SK-N-SH treated with all-trans-retinoic acid at 6 μM for 48 hours (cell line): ENCODE measurements around the gene CEP128.

Experiments used
- CSDC2 ChIP-seq: fragments of 250-450 bp; sonication (Bioruptor Pico); IDR thresholded peaks from 2 replicates; pipeline ENCODE4 v1.5.0; 2020; ENCODE audit warnings: mild to moderate bottlenecking, moderate library complexity
- ISL1 ChIP-seq: fragments of 250-450 bp; sonication (Bioruptor Pico); IDR thresholded peaks from 2 replicates; pipeline ENCODE4 v2.1.2; 2022; ENCODE audit warnings: mild to moderate bottlenecking, moderate library complexity
- OSR1 ChIP-seq: fragments of 250-450 bp; sonication (Bioruptor Pico); IDR thresholded peaks from 2 replicates; pipeline ENCODE4 v1.8.0; 2022; ENCODE audit warnings: moderate library complexity, mild to moderate bottlenecking, inconsistent platforms
- RARB ChIP-seq: fragments of 250-450 bp; sonication (Bioruptor Pico); IDR thresholded peaks from 2 replicates; pipeline ENCODE4 v1.8.0; 2021; ENCODE audit warnings: mild to moderate bottlenecking, moderate library complexity
- SNAI2 ChIP-seq: fragments of 250-450 bp; sonication (Bioruptor Pico); IDR thresholded peaks from 2 replicates; pipeline ENCODE4 v1.5.0; 2020; ENCODE audit warnings: mild to moderate bottlenecking, moderate library complexity
- ZC3H10 ChIP-seq: fragments of 250-450 bp; sonication (Bioruptor Pico); IDR thresholded peaks from 2 replicates; pipeline ENCODE4 v1.5.1; 2021; ENCODE audit warnings: mild to moderate bottlenecking, moderate library complexity
- ZFP3 ChIP-seq: fragments of 250-450 bp; sonication (Bioruptor Pico); IDR thresholded peaks from 2 replicates; pipeline ENCODE4 v1.5.0; 2020; ENCODE audit warnings: mild to moderate bottlenecking, moderate library complexity
- ZFP30 ChIP-seq: fragments of 450-650 bp; formaldehyde crosslinking; IDR thresholded peaks from 2 replicates; pipeline ENCODE4 v1.5.0; 2022; ENCODE audit warnings: mild to moderate bottlenecking, moderate library complexity
- ZNF565 ChIP-seq: fragments of 450-650 bp; formaldehyde crosslinking; conservative IDR thresholded peaks from 2 replicates; pipeline ENCODE4 v1.5.0; 2020; ENCODE audit warnings: low read depth, mild to moderate bottlenecking, moderate library complexity
- ZNF70 ChIP-seq: fragments of 450-650 bp; formaldehyde crosslinking; IDR thresholded peaks from 2 replicates; pipeline ENCODE4 v1.5.0; 2020; ENCODE audit warnings: mild to moderate bottlenecking, moderate library complexity
- TF ChIP-seq, protein P1 (sequence below): fragments of 250-450 bp; sonication (Bioruptor Pico); IDR thresholded peaks from 2 replicates; pipeline ENCODE4 v1.8.0; 2020; ENCODE audit warnings: mild to moderate bottlenecking, moderate library complexity, borderline replicate concordance
- TF ChIP-seq, protein P2 (sequence below): fragments of 250-450 bp; sonication (Bioruptor Pico); IDR thresholded peaks from 2 replicates; pipeline ENCODE4 v1.8.0; 2021; ENCODE audit warnings: low read depth, mild to moderate bottlenecking, moderate library complexity, borderline replicate concordance
- TF ChIP-seq, protein P3 (sequence below): fragments of 250-450 bp; sonication (Bioruptor Pico); IDR thresholded peaks from 2 replicates; pipeline ENCODE4 v1.5.0; 2020; ENCODE audit warnings: mild to moderate bottlenecking, moderate library complexity

DNA sequence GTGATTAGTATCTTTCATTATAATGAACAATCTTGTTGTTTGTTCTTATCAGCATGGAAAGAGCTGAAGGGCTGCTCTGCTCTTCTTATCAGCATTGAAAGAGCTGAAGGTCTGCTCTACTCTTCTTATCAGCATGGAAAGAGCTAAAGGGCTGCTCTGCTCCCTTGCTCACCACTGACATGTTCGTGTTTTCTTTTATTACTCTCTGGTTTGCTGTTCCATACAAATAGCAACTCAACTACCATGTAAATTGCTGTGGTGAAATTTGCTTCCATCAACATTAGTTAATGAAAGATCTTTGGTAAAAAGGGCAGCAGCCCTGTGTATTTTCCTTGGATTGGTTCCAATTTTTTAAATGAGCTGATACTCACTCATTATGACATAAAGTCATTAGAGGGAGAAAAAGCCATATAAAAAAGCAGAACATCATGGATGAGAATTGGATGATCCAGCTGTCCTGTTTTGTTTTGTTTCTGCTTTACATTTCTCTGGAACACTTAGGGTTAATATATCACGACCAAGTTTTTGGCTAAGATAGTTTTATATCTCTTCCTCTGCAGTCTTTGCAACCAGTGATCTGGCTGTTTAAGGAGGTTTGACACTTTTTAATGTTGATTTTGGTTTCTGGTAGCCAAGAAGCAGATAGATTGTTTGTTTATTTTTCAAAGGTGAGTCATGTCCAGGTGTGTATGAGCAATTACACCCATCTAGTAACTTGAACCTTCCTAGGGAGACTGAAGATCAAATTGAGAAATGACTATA lies 356.6 kb downstream of the CEP128 start:
- TF ChIP-seq CSDC2 (CRISPR knock-in tag): no peak
- no peak for TF ChIP-seq ZFP3 (CRISPR knock-in tag)
- TF ChIP-seq OSR1 (CRISPR knock-in tag): no peak
- TF ChIP-seq RARB (CRISPR knock-in tag): no peak
- no peak for TF ChIP-seq ZNF70 (CRISPR knock-in tag)
- no peak for TF ChIP-seq ZFP30 (CRISPR knock-in tag)
- TF ChIP-seq ISL1: no peak
- TF ChIP-seq, protein P1, sequence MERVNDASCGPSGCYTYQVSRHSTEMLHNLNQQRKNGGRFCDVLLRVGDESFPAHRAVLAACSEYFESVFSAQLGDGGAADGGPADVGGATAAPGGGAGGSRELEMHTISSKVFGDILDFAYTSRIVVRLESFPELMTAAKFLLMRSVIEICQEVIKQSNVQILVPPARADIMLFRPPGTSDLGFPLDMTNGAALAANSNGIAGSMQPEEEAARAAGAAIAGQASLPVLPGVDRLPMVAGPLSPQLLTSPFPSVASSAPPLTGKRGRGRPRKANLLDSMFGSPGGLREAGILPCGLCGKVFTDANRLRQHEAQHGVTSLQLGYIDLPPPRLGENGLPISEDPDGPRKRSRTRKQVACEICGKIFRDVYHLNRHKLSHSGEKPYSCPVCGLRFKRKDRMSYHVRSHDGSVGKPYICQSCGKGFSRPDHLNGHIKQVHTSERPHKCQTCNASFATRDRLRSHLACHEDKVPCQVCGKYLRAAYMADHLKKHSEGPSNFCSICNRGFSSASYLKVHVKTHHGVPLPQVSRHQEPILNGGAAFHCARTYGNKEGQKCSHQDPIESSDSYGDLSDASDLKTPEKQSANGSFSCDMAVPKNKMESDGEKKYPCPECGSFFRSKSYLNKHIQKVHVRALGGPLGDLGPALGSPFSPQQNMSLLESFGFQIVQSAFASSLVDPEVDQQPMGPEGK (CRISPR knock-in tag): no peak
- TF ChIP-seq ZC3H10 (CRISPR knock-in tag): no peak
- TF ChIP-seq SNAI2 (CRISPR knock-in tag): no peak
- TF ChIP-seq, protein P2, sequence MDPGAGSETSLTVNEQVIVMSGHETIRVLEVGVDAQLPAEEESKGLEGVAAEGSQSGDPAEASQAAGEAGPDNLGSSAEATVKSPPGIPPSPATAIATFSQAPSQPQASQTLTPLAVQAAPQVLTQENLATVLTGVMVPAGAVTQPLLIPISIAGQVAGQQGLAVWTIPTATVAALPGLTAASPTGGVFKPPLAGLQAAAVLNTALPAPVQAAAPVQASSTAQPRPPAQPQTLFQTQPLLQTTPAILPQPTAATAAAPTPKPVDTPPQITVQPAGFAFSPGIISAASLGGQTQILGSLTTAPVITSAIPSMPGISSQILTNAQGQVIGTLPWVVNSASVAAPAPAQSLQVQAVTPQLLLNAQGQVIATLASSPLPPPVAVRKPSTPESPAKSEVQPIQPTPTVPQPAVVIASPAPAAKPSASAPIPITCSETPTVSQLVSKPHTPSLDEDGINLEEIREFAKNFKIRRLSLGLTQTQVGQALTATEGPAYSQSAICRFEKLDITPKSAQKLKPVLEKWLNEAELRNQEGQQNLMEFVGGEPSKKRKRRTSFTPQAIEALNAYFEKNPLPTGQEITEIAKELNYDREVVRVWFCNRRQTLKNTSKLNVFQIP (CRISPR knock-in tag): no peak
- TF ChIP-seq ZNF565: no peak
- TF ChIP-seq, protein P3, sequence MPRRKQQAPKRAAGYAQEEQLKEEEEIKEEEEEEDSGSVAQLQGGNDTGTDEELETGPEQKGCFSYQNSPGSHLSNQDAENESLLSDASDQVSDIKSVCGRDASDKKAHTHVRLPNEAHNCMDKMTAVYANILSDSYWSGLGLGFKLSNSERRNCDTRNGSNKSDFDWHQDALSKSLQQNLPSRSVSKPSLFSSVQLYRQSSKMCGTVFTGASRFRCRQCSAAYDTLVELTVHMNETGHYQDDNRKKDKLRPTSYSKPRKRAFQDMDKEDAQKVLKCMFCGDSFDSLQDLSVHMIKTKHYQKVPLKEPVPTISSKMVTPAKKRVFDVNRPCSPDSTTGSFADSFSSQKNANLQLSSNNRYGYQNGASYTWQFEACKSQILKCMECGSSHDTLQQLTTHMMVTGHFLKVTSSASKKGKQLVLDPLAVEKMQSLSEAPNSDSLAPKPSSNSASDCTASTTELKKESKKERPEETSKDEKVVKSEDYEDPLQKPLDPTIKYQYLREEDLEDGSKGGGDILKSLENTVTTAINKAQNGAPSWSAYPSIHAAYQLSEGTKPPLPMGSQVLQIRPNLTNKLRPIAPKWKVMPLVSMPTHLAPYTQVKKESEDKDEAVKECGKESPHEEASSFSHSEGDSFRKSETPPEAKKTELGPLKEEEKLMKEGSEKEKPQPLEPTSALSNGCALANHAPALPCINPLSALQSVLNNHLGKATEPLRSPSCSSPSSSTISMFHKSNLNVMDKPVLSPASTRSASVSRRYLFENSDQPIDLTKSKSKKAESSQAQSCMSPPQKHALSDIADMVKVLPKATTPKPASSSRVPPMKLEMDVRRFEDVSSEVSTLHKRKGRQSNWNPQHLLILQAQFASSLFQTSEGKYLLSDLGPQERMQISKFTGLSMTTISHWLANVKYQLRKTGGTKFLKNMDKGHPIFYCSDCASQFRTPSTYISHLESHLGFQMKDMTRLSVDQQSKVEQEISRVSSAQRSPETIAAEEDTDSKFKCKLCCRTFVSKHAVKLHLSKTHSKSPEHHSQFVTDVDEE (CRISPR knock-in tag): no peak
